ENCODE data around the gene KCNQ1.

The KCNQ1 gene

GRCh38 chr11:2779981-2780849 lies 335.4 kb downstream of the KCNQ1 start:
- H3K36me3 ChIP-seq = no peaks in the 10 kb centered on the region
- no peaks in the 10 kb centered on the region for H3K27me3 ChIP-seq
- H3K4me1 ChIP-seq = peaks cover 18% of the 10 kb centered on the region
- no peak for DNase-seq
- no peak overlapping the region for H3K4me3 ChIP-seq (ENCODE audit: low read depth, low read length)
- H3K9me3 ChIP-seq = no peaks in the 10 kb centered on the region
- TF ChIP-seq CTCF (IDR thresholded peaks at IDR 0.05; ENCODE audit: low read depth, low read length) = no peak

GRCh38 chr11:2780850-2781407 lies 336.1 kb downstream of the KCNQ1 start:
- no peak overlapping the region for H3K4me3 ChIP-seq (ENCODE audit: low read depth, low read length)
- no peaks in the 10 kb centered on the region for H3K27me3 ChIP-seq
- no peak for DNase-seq
- H3K9me3 ChIP-seq = no peaks in the 10 kb centered on the region
- no peak for TF ChIP-seq CTCF (IDR thresholded peaks at IDR 0.05; ENCODE audit: low read depth, low read length)
- H3K4me1 ChIP-seq = peaks cover 18% of the 10 kb centered on the region
- H3K36me3 ChIP-seq = no peaks in the 10 kb centered on the region

GRCh38 chr11:2781408-2782274 lies 336.8 kb downstream of the KCNQ1 start:
- Histone ChIP-seq H3K27me3 (no peaks in the 10 kb centered on the region), H3K4me3 (ENCODE audit: low read depth, low read length) (no peak overlapping the region), H3K9me3 (no peaks in the 10 kb centered on the region), H3K4me1 (peaks cover 18% of the 10 kb centered on the region), H3K36me3 (no peaks in the 10 kb centered on the region)
- TF ChIP-seq CTCF (IDR thresholded peaks at IDR 0.05; ENCODE audit: low read depth, low read length) = no peak
- DNase-seq = no peak

- Histone ChIP-seq H3K36me3 (no peaks in the 10 kb centered on the region), H3K4me1 (peaks cover 17% of the 10 kb centered on the region), H3K27me3 (no peaks in the 10 kb centered on the region), H3K4me3 (ENCODE audit: low read depth, low read length) (no peak overlapping the region), H3K9me3 (no peaks in the 10 kb centered on the region)
- TF ChIP-seq CTCF (IDR thresholded peaks at IDR 0.05; ENCODE audit: low read depth, low read length) = no peak
- DNase-seq = no peak
These were observed 338.0 kb downstream of the KCNQ1 start for GRCh38 chr11:2782769-2783168.

- Histone ChIP-seq H3K4me3 (ENCODE audit: low read depth, low read length) (no peak overlapping the region), H3K9me3 (no peaks in the 10 kb centered on the region), H3K36me3 (no peaks in the 10 kb centered on the region), H3K27me3 (no peaks in the 10 kb centered on the region), H3K4me1 (peaks cover 11% of the 10 kb centered on the region)
- no peak for TF ChIP-seq CTCF (IDR thresholded peaks at IDR 0.05; ENCODE audit: low read depth, low read length)
- DNase-seq = no peak
These were observed 338.8 kb downstream of the KCNQ1 start for GRCh38 chr11:2783536-2784082.

Data from BE2C (cell line).